SJSA1 (cell line): ENCODE measurements around the gene C2orf76. TPM values are rescaled to one million over a fixed set of nuclear protein-coding genes. Genes with fewer than 3 reads are reported as not detected.
"Not testable (repeated sequence)": the region's sequence is repeated elsewhere in the genome, so short reads cannot be mapped to it uniquely, and the experiment has no call there.

Experiments used
- DNase-seq, 2 experiments: peaks; one replicate each; pipeline ENCODE4 v3.0.0-alpha.2; 2015 to 2020; ENCODE audit warnings: low spot score in 2 of 2, low read depth in 1 of 2
- H3K27ac ChIP-seq: fragments of 250-450 bp; sonication (Bioruptor Pico); 2 replicates; pipeline ENCODE4 v1.5.1; 2020; ENCODE audit warnings: mild to moderate bottlenecking, moderate library complexity
- H3K27me3 ChIP-seq: fragments of 250-450 bp; sonication (Bioruptor Pico); replicated peaks from 2 replicates; pipeline ENCODE4 v1.5.1; 2020; ENCODE audit warnings: mild to moderate bottlenecking, moderate library complexity
- H3K36me3 ChIP-seq: fragments of 250-450 bp; sonication (Bioruptor Pico); 2 replicates; pipeline ENCODE4 v1.5.1; 2020; ENCODE audit warnings: mild to moderate bottlenecking
- H3K4me1 ChIP-seq: fragments of 250-450 bp; sonication (Bioruptor Pico); replicated peaks from 2 replicates; pipeline ENCODE4 v1.6.1; 2021; ENCODE audit warnings: mild to moderate bottlenecking
- H3K4me3 ChIP-seq: fragments of 250-450 bp; sonication (Bioruptor Pico); 2 replicates; pipeline ENCODE4 v1.5.1; 2020; ENCODE audit warnings: mild to moderate bottlenecking
- H3K9me3 ChIP-seq: fragments of 250-450 bp; sonication (Bioruptor Pico); replicated peaks from 2 replicates; pipeline ENCODE4 v1.5.1; 2020; ENCODE audit warnings: mild to moderate bottlenecking
- total RNA-seq: library from RNA; depleted of rRNA; stranded (reverse); fragments of >200 nt; shearing (Covaris generic); gene quantifications from 2 replicates; pipeline ENCODE4 v1.2.3, GENCODE V29; 2014; rRNA removed

The C2orf76 gene
- 15.8 and 18.3 TPM in 2 replicates for total RNA-seq

DNA sequence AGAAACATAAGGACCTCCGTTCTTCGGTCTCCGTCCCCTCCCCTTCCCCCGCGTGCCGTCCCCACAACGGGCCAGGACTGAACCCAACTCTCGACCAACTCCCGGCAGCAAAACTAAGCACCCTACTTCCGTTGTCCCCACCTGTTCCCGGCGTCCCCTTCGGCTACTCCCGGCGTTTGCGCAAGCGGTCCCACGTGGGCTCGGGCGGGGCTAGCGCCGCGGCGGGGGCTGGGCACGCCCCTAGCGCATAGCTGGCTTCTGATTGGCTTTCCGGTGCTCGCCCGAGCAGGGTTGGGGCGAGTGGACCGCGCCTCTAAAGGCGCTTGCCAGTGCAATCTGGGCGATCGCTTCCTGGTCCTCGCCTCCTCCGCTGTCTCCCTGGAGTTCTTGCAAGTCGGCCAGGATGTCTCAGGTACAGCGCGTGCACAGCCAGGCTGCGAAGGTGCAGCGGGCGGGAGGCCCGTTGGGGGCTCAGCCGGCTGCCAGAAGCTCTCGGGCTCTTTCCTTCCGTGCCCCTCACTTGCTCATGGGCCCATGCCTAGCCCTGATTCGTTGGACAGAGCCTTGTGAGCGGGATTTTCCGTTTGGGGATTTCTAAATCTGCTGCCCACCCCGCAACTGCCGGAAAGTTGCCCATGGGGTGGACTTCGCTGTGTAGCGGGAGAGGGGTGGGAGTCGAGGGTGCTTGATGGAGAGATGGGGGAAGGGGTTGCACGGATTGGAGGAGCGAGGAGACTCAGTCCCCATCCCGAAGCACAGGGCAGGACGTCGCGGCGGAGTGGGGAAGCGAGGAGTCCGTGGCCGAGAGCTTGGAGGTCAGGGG lies at the start of gene C2orf76, which contains the start of gene DBI:
Gene C2orf76, minus strand, starts transcription at position 186 of the 823 bp plus-strand sequence. CDS start 26,875 bp downstream, outside the sequence.
Gene DBI, plus strand, starts transcription at position 329 of the 823 bp plus-strand sequence. Its CDS starts 75 bp downstream, at position 404.
- H3K4me3 ChIP-seq = peak within 1 kb of the TSS; percentile 66

DNA sequence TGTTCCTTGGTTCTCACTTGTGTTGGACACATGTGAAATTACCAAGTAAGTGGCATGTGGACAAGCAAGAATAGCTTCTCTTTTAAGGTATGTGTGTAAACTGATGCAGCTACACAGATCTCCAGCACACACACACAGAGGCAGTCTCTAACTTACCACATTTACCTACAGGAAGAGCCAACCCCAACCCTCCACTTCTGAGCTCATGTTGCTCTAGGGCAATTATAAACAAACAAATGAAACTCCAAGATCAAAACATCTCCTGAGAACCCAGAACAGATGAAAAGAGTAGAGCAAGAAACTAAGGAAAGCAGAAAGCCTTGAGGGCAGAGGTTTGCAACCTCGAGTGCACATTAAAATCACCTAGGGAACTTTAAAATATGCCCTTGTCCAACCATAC lies 49.0 kb upstream of the C2orf76 start:
- peaks cover 5% of the 10 kb centered on the region; the same call in 1 of the 2 replicates for H3K27me3 ChIP-seq
- no peak overlapping the region for H3K4me3 ChIP-seq
- H3K36me3 ChIP-seq = no peaks in the 10 kb centered on the region
- no peaks in the 10 kb centered on the region for H3K9me3 ChIP-seq
- DNase-seq = no peak
- no peak overlapping the region for H3K27ac ChIP-seq
- no peaks in the 10 kb centered on the region for H3K4me1 ChIP-seq

More for the DNA sequence above, at the start of gene C2orf76, which contains the start of gene DBI:
- Histone ChIP-seq H3K27ac (peak within 1 kb of the TSS; percentile 44), H3K9me3 (no peaks in the 10 kb centered on the region), H3K36me3 (peaks cover 42% of the 10 kb centered on the region), H3K4me1 (peaks cover 17% of the 10 kb centered on the region), H3K27me3 (no peaks in the 10 kb centered on the region)
- DNase-seq = peak; percentile 92

DNA sequence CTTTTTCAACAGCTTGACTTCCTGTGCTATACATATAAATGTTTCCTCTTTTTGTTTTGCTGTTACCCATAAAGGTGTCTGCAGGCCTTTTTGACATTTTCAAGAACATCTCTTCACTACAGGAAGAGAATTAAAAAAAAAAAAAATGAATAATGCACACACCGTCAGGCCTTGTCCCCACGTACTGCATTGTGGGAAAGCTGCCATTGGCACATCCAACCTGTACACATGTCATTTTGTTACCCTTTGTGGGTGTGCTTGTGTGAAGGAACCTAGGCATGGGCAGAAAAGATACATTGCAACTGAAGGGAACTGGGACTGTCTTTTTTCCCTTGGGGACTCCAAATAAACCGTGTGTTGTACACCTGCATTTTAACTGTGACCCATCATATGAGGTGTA lies 48.3 kb upstream of the C2orf76 start:
- Histone ChIP-seq H3K4me3 (no peak overlapping the region), H3K36me3 (no peaks in the 10 kb centered on the region), H3K27me3 (peaks cover 5% of the 10 kb centered on the region; the same call in 1 of the 2 replicates), H3K27ac (no peak overlapping the region), H3K4me1 (no peaks in the 10 kb centered on the region), H3K9me3 (no peaks in the 10 kb centered on the region)
- no peak for DNase-seq

DNA sequence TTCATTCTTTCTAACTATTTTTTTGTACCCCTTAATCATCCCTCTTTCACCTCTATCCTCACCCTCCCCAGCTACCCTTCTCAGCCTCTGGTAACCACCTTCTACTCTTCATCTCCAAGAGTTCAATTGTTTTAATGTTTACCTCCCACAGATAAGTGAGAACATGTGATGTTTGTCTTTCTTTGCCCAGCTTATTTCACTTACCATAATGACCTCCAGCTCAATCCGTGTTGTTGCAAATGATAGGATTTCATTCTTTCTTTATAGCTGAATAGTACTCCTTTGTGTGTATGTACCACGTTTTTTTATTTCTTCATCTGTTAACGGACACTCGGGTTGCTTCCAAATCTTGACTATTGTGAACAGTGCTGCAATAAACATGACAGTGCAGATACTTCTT lies 42.9 kb upstream of the C2orf76 start:
- DNase-seq = no peak
- H3K9me3 ChIP-seq = no peaks in the 10 kb centered on the region
- H3K4me1 ChIP-seq = no peaks in the 10 kb centered on the region
- H3K27me3 ChIP-seq = 0 out of 2 replicates have a peak, but pooled peaks cover 11% of the 10 kb centered on the region
- H3K4me3 ChIP-seq = no peak overlapping the region
- H3K27ac ChIP-seq = no peak overlapping the region
- no peaks in the 10 kb centered on the region for H3K36me3 ChIP-seq

DNA sequence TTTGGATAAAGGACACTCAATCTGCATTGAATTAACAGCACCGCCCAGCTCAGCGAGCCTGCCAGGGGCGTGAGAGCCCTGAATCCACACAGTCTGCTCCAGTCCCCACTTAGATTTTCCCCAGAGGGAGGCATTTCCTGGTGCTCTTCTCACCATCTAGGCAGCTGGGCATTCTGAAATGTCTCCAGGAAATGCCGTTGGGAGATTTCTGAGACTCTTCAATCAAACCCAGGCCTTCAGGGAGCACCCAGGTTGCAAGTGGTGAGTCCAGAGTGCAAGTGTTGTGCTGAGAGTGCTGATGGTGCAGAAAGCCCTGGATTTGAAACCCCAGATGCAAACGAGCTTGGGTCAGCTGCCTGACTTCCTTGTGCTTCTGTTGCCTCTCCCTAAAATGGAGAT lies 41.6 kb upstream of the C2orf76 start:
- H3K27me3 ChIP-seq = 0 out of 2 replicates have a peak, but pooled peaks cover 6% of the 10 kb centered on the region
- no peaks in the 10 kb centered on the region for H3K9me3 ChIP-seq
- no peak overlapping the region for H3K4me3 ChIP-seq
- DNase-seq = no peak
- H3K4me1 ChIP-seq = no peaks in the 10 kb centered on the region
- no peak overlapping the region for H3K27ac ChIP-seq
- no peaks in the 10 kb centered on the region for H3K36me3 ChIP-seq

DNA sequence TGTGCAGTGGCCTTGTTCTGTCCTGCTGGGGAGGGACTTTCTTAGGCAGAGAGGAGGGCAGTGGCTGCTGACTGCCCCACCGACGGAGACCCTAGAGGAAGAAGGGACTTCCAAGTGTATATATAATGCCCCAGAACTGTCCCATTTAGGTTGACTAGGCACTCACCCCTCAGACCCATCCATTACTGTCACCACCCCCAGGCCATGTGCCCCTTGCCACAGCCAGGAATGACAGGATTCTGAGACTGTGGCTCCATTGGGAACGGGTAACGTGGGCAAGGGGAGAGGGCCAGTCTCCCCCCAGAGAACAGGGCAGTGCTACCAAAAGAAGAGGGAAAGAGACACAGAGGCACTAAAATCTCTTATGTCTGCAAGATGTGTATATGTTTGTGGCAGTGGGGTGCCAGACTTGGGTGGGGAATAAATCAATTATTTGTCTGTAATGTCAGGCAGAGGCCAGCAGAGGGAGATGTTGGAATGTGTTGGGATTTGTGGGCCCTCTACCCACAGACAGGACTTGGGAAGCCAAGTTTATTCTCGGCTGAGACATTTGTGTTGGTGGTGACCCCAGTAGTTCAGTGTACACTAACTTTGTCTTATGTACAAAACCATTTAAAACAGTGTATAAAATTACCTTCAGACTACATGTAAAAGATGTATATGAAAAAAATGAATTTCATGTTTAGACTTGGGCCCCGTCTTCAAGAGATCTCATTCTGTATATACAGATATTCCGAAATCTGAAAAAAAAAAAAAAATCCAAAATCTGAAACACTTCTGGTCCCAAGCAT lies 41.0 kb upstream of the C2orf76 start:
- H3K4me1 ChIP-seq = no peaks in the 10 kb centered on the region
- peak in 1 of 2 experiments; percentile 48 for DNase-seq

DNA sequence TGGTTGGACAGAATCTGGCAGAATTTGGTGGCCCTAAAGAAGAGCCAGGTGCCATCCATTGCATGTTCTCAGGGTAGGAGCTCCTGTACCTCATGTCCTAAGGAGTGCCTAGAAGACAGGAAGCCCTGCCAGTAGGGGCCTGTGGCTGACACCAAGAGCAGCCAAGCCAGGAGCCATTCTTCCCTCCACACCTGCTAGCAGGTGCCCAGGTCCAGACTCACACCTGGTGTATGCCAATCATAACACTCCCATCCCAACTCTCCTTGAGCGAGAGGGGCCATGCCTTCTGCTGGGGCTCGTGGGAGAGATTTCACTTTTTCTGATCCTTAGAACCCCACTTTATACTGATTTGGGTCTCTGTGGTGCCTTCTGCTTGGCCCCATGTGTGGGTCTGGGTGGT lies 38.5 kb upstream of the C2orf76 start:
- DNase-seq = no peak
- Histone ChIP-seq H3K27ac (no peak overlapping the region), H3K9me3 (no peaks in the 10 kb centered on the region), H3K27me3 (peaks cover 6% of the 10 kb centered on the region; the same call in 1 of the 2 replicates), H3K4me1 (no peaks in the 10 kb centered on the region), H3K36me3 (no peaks in the 10 kb centered on the region), H3K4me3 (no peak overlapping the region)

More for the DNA sequence above, 41.0 kb upstream of the C2orf76 start:
- no peak overlapping the region for H3K4me3 ChIP-seq
- H3K36me3 ChIP-seq = no peaks in the 10 kb centered on the region
- H3K27ac ChIP-seq = no peak overlapping the region
- 0 out of 2 replicates have a peak, but pooled peaks cover 6% of the 10 kb centered on the region for H3K27me3 ChIP-seq
- no peaks in the 10 kb centered on the region for H3K9me3 ChIP-seq

DNA sequence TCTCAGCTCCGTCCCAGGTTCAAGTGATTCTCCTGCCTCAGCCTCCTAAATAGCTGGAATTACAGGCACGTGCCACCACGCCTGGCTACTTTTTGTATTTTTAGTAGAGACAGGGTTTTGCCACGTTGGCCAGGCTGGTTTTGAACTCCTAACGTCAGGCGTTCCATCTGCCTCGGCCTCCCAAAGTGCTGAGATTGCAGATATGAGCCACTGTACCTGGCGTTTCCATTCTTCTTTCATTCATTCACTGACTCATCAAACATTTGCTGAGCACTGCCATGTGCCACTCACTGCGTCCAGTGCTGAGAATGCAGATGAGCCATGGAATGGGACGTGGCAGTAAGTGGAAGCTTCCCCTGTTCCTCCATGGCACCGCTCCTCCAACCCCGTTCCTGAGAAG lies 37.0 kb upstream of the C2orf76 start:
- H3K27ac ChIP-seq, H3K9me3 ChIP-seq, H3K4me3 ChIP-seq, H3K36me3 ChIP-seq, H3K4me1 ChIP-seq, H3K27me3 ChIP-seq, DNase-seq: not testable (repeated sequence)

DNA sequence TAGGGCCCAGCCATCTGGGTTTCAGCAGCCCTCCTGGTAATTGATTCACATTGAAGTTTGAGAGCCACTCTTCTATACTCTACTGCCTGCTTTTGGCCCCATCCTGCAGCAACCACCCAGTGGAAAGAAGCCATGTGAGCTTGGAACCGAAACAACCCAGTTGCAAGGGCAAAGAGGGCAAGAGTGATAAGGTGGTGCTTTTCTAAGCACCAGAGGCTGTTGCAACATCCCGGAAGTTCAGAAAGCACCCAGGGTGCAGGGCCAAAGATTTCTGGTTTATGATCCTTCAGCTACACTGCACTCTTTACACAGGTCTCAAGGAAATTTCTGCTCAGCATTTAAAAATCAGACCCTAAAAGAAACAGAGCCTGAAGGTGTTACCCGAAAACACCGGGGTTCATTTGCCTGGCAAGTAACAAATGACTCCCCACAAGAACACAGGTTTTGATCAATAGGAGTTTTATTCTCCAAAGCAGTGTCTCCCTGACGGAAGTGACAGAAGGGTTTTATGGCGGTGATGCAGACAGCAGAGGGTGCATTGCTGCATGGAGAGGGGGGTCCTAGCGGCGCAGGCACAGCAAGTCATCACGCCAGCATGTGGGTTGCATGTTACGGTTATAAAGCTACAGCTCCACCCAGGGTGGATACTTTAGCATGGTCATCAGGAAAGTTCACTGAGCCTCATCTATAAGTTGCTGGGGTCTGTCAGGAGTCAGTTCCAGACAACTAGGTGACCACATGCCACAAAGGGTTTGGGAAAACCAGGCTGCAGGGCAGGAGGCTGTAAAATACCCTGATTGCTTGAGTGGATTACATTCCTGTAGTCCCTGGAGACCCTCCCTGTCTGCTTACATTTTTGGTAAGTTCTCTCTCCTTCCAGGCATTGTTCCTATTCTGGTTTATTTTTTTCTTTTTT lies 36.3 kb upstream of the C2orf76 start:
- no peaks in the 10 kb centered on the region for H3K36me3 ChIP-seq

DNA sequence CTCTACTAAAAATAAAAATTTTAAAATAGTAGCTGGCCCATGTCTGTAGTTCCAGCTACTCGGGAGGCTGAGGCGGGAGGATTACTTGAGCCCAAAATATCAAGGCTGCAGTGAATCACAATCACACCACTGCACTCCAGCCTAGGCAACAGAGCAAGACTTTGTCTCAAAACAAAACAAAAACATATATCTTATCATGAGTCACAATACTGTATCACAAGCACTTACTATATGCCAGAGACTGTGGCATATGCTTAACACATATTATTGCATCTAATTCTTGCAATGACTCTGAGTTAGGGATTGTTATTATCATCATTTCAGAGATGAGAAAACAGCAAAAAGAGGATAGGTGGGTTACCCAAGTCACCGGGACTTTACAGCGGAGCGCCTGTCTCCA lies 35.5 kb upstream of the C2orf76 start:
- Histone ChIP-seq H3K27me3 (no peaks in the 10 kb centered on the region; the same call in 1 of the 2 replicates), H3K36me3 (no peaks in the 10 kb centered on the region), H3K27ac (no peak overlapping the region), H3K9me3 (no peaks in the 10 kb centered on the region), H3K4me1 (no peaks in the 10 kb centered on the region), H3K4me3 (no peak overlapping the region)
- DNase-seq = no peak

More for the DNA sequence above, 36.3 kb upstream of the C2orf76 start:
- Histone ChIP-seq H3K9me3 (no peaks in the 10 kb centered on the region), H3K27me3 (no peaks in the 10 kb centered on the region; the same call in 1 of the 2 replicates), H3K4me1 (no peaks in the 10 kb centered on the region), H3K27ac (no peak overlapping the region), H3K4me3 (no peak overlapping the region)
- DNase-seq = no peak

DNA sequence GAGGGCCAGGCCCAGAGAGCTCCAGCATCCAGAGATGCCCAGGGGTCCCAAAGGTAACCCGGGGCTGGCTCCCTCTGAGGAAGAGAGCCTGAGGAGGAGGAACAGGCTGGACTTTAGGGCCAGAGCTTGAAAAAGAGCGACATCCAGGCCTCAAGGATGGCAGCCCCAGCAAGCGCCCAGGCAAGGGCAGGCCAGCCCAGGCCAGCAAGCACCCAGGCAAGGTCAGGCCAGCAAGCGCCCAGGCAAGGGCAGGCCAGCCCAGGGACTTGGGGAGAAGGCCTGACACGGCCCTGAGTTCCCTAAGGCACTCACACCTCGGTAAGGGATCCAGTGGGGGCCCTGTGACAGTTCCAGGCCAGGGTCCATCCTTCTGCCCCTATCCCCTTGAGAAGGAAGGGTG lies 30.6 kb upstream of the C2orf76 start:
- Histone ChIP-seq H3K4me1 (no peaks in the 10 kb centered on the region), H3K4me3 (no peak overlapping the region), H3K36me3 (no peaks in the 10 kb centered on the region), H3K27ac (no peak overlapping the region), H3K27me3 (peaks cover 3% of the 10 kb centered on the region; the same call in 1 of the 2 replicates), H3K9me3 (no peaks in the 10 kb centered on the region)
- no peak for DNase-seq

DNA sequence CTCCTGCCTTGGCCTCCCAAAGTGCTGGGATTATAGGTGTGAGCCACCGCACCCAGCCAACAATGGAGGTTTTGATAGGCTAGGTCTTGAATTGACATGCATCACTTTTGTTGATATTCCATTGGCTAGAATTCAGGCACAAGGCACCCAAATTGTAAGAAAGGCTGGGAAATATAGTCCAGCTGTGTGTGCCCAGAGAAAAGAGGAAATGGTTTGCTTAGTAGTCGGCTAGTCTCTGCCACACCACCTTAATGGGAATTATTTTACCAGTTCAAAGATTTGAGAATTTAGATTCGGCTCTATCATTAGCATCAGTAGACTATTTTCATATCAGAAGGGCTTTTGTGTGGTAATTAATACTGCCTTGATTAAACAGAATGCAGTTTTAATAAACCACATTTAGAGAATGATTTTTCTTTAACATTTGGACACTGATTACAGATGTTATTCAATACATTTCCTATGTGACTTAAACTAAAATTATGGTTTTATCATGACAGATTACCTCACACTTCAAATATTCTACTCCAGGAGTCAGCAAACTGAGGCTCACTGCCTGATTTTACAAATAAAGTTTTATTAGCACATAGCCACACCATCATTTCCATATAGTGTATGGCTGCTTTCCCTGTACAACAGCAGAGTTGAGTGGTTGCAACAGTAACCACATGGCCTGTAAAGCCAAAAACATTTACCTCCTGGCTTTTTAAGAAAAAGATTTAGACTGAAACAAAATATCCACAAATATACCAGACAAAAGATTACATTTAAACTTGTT lies 27.5 kb upstream of the C2orf76 start:
- no peaks in the 10 kb centered on the region for H3K4me1 ChIP-seq
- no peak for DNase-seq
- no peak overlapping the region for H3K27ac ChIP-seq
- no peaks in the 10 kb centered on the region for H3K9me3 ChIP-seq
- no peaks in the 10 kb centered on the region for H3K36me3 ChIP-seq
- no peak overlapping the region for H3K4me3 ChIP-seq
- 0 out of 2 replicates have a peak, but pooled peaks cover 3% of the 10 kb centered on the region for H3K27me3 ChIP-seq
